HCT116 (cell line): Measurements from ENCODE around the gene CAMKMT. TPM values are rescaled to one million over a fixed set of nuclear protein-coding genes. Genes with fewer than 3 reads are reported as not detected.

Source experiments
- ATAC-seq: fragments of 200-7000 bp; cut with Tn5 transposase; 2 replicates; pipeline ENCODE4 v1.9.1; 2020; ENCODE audit warnings: mild to moderate bottlenecking, moderate library complexity
- BruUV-seq: library from RNA; stranded (reverse); fragments of 400-500 nt; replicated peaks from 2 replicates; lab custom pipeline; 2021; lab: Mats Ljungman, UMichigan
- CTCF ChIA-PET: fragments of 300-600 bp; sonication (Branson Sonifier 250); formaldehyde crosslinking; loops from one replicate; lab custom pipeline; 2021; ENCODE audit warnings: antibody characterized with exemption; lab: Charles Lee
- POLR2A ChIA-PET: fragments of 300-600, 350-600 bp; sonication (Branson Sonifier 250); formaldehyde crosslinking; loops from one replicate; lab custom pipeline; 2021; ENCODE audit warnings: antibody characterized with exemption; lab: Charles Lee
- RAD21 ChIA-PET, 2 experiments: fragments of 300-600 bp; sonication (Branson Sonifier 250); formaldehyde crosslinking; loops; one replicate each; lab custom pipeline; 2023; ENCODE audit warnings: low total read pairs in 2 of 2; ENCODE audit not compliant: uncharacterized antibody in 2 of 2, unreplicated experiment in 2 of 2, low non-redundant PET in 1 of 2; lab: Charles Lee
- DNase-seq: peaks from one replicate; pipeline ENCODE4 v3.0.0-alpha.2; 2010; ENCODE audit warnings: low read depth, low spot score
- H2AFZ ChIP-seq: fragments of 200-600 bp; shearing (Covaris generic), sonication (generic); 2 replicates; pipeline ENCODE4 v1.6.1; 2017; ENCODE audit warnings: low read depth, mixed run types, mixed read lengths, antibody characterized with exemption, low read length; ENCODE audit not compliant: poor library complexity, severe bottlenecking
- H3K27ac ChIP-seq: 2 replicates; pipeline ENCODE4 v1.5.1; 2012; ENCODE audit warnings: low read depth, low read length
- H3K27me3 ChIP-seq: fragments of 200-600 bp; sonication (generic); 2 replicates; pipeline ENCODE4 v1.6.1; 2016; ENCODE audit warnings: mixed run types, low read length, mixed read lengths; ENCODE audit not compliant: insufficient read depth
- H3K36me3 ChIP-seq, 2 experiments: fragments of 200-500 bp in 1 of 2; fragments of 200-600 bp in 1 of 2; sonication (Bioruptor generic) in 1 of 2; sonication (generic) in 1 of 2; 2 replicates each; pipeline versions ENCODE4 v1.5.1 to v1.6.1; 2014 to 2016; ENCODE audit warnings: low read length in 2 of 2, inconsistent platforms in 1 of 2, mixed read lengths in 1 of 2, mixed run types in 1 of 2; ENCODE audit not compliant: insufficient read depth in 2 of 2, control insufficient read depth in 1 of 2
- H3K4me1 ChIP-seq, 2 experiments: fragments of 200-600 bp in 1 of 2; sonication (generic) in 1 of 2; 2 replicates each; pipeline versions ENCODE4 v1.5.1 to v1.6.1; 2012 to 2017; ENCODE audit warnings: low read length in 2 of 2, inconsistent platforms in 1 of 2, mild to moderate bottlenecking in 1 of 2, mixed read lengths in 1 of 2, mixed run types in 1 of 2, moderate library complexity in 1 of 2; ENCODE audit not compliant: insufficient read depth in 2 of 2, control insufficient read depth in 1 of 2
- H3K4me2 ChIP-seq: fragments of 200-600 bp; sonication (generic); 2 replicates; pipeline ENCODE4 v1.6.1; 2017; ENCODE audit warnings: mixed run types, low read length, mixed read lengths
- H3K4me3 ChIP-seq, 2 experiments: fragments of 200-600 bp in 1 of 2; sonication (generic) in 1 of 2; replicated peaks in 1 of 2; 2 replicates each; pipeline ENCODE4 v1.5.1; 2011 to 2016; ENCODE audit warnings: low read length in 2 of 2, control low read depth in 1 of 2, low read depth in 1 of 2, mild to moderate bottlenecking in 1 of 2, mixed read lengths in 1 of 2, mixed run types in 1 of 2
- H3K79me2 ChIP-seq: fragments of 200-600 bp; sonication (generic); 2 replicates; pipeline ENCODE4 v1.6.1; 2017; ENCODE audit warnings: mild to moderate bottlenecking, mixed run types, low read length, moderate library complexity, mixed read lengths; ENCODE audit not compliant: insufficient read depth
- H3K9ac ChIP-seq: fragments of 200-600 bp; sonication (generic); 2 replicates; pipeline ENCODE4 v1.6.1; 2016; ENCODE audit warnings: low read length, mixed read lengths
- H3K9me2 ChIP-seq: fragments of 200-600 bp; sonication (generic), shearing (Covaris generic); 2 replicates; pipeline ENCODE4 v1.6.1; 2017; ENCODE audit warnings: mixed run types, mild to moderate bottlenecking, moderate library complexity; ENCODE audit not compliant: insufficient read depth
- H3K9me3 ChIP-seq, 2 experiments: fragments of 200-500 bp in 1 of 2; fragments of 200-600 bp in 1 of 2; sonication (Bioruptor generic) in 1 of 2; sonication (generic) in 1 of 2; 2 replicates each; pipeline ENCODE4 v1.6.1; 2014 to 2017; ENCODE audit warnings: low read length in 2 of 2, mixed read lengths in 2 of 2, inconsistent platforms in 1 of 2, low read depth in 1 of 2, mild to moderate bottlenecking in 1 of 2, mixed run types in 1 of 2, moderate library complexity in 1 of 2; ENCODE audit not compliant: control insufficient read depth in 1 of 2, insufficient read depth in 1 of 2
- H4K20me1 ChIP-seq: fragments of 200-600 bp; sonication (generic), shearing (Covaris generic); 2 replicates; pipeline ENCODE4 v1.6.1; 2017; ENCODE audit warnings: mixed run types, mild to moderate bottlenecking, moderate library complexity; ENCODE audit not compliant: insufficient read depth
- CBX3 ChIP-seq: IDR thresholded peaks from 2 replicates; pipeline ENCODE4 v1.6.1; 2012; ENCODE audit warnings: low read depth
- EZH2 ChIP-seq: fragments of 200-600 bp; sonication (generic); IDR thresholded peaks from 2 replicates; pipeline ENCODE4 v1.6.1; 2017; ENCODE audit warnings: antibody characterized with exemption, mixed run types
- JUND ChIP-seq: IDR thresholded peaks from 2 replicates; pipeline ENCODE4 v1.6.1; 2012
- POLR2A ChIP-seq: IDR thresholded peaks from 2 replicates; pipeline ENCODE4 v1.7.0; 2011; ENCODE audit warnings: borderline replicate concordance; ENCODE audit not compliant: insufficient read depth, insufficient read length; ENCODE audit errors: extremely low read depth
- RAD21 ChIP-seq: IDR thresholded peaks from 2 replicates; pipeline ENCODE4 v1.6.1; 2012; ENCODE audit warnings: low read depth, mild to moderate bottlenecking
- SP1 ChIP-seq: IDR thresholded peaks from 2 replicates; pipeline ENCODE4 v1.6.1; 2012; ENCODE audit warnings: low read depth
- TCF7L2 ChIP-seq: IDR thresholded peaks from 2 replicates; pipeline ENCODE4 v1.7.0; 2011; ENCODE audit warnings: borderline replicate concordance, inconsistent platforms; ENCODE audit not compliant: insufficient read depth, insufficient read length; ENCODE audit errors: extremely low read depth
- YY1 ChIP-seq: IDR thresholded peaks from 2 replicates; pipeline ENCODE4 v1.6.1; 2011; ENCODE audit warnings: low read length, low read depth, moderate library complexity, mild to moderate bottlenecking; ENCODE audit not compliant: insufficient replicate concordance; ENCODE audit errors: extremely low read depth
- ZNF274 ChIP-seq: fragments of 200-500 bp; sonication (Bioruptor generic); IDR thresholded peaks from 2 replicates; pipeline ENCODE4 v1.6.1; 2014; ENCODE audit warnings: mild to moderate bottlenecking, low read depth, low read length, inconsistent platforms
- intact Hi-C: fragments of 100-400 bp; cut with micrococcal nuclease; formaldehyde crosslinking; loops from 2 replicates; pipeline ENCODE4 v1.10.0; 2022
- total RNA-seq: library from RNA; stranded (reverse); gene quantifications from one replicate; pipeline ENCODE4 v1.2.1, GENCODE V29; 2021; ENCODE audit not compliant: unreplicated experiment
- TF ChIP-seq, protein P1 (sequence below): IDR thresholded peaks from 2 replicates; pipeline ENCODE4 v1.6.1; 2012; ENCODE audit warnings: low read depth
- TF ChIP-seq, protein P2 (sequence below): IDR thresholded peaks from 2 replicates; pipeline ENCODE4 v1.6.1; 2012
- TF ChIP-seq, protein P3 (sequence below): IDR thresholded peaks from 2 replicates; pipeline ENCODE4 v1.6.1; 2012

Gene CAMKMT
- total RNA-seq, 1 experiment from 2014 or later, result 10.6 TPM

DNA sequence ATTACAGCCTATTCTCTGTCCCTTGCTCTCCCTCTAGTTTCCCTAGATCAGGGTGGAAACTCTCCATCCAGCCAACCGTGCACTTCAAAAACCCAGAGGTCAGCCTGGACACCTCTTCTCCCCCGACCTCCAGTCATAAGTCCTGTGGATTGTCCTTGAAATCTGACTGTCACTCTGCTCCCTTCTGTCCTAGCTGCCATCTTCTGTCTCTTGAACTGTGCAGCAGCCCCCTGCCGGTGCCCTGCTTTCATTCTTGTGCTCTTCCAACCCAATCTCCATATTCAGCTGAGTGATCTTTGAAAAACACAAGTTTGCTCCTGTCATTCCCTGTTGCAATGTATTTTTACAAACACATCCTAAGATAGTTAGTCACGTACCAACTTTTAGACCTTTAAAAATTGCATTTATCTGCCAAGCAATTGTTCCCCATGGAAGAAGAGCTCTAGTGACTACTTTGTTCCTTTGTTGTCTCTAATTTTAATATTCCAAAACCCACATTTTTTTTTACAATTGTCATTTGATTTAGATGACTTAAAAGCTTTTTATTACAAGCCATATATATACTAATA is 254.3 kb downstream of the CAMKMT start (continued):
- TF ChIP-seq, protein P1, sequence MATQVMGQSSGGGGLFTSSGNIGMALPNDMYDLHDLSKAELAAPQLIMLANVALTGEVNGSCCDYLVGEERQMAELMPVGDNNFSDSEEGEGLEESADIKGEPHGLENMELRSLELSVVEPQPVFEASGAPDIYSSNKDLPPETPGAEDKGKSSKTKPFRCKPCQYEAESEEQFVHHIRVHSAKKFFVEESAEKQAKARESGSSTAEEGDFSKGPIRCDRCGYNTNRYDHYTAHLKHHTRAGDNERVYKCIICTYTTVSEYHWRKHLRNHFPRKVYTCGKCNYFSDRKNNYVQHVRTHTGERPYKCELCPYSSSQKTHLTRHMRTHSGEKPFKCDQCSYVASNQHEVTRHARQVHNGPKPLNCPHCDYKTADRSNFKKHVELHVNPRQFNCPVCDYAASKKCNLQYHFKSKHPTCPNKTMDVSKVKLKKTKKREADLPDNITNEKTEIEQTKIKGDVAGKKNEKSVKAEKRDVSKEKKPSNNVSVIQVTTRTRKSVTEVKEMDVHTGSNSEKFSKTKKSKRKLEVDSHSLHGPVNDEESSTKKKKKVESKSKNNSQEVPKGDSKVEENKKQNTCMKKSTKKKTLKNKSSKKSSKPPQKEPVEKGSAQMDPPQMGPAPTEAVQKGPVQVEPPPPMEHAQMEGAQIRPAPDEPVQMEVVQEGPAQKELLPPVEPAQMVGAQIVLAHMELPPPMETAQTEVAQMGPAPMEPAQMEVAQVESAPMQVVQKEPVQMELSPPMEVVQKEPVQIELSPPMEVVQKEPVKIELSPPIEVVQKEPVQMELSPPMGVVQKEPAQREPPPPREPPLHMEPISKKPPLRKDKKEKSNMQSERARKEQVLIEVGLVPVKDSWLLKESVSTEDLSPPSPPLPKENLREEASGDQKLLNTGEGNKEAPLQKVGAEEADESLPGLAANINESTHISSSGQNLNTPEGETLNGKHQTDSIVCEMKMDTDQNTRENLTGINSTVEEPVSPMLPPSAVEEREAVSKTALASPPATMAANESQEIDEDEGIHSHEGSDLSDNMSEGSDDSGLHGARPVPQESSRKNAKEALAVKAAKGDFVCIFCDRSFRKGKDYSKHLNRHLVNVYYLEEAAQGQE, result no peak
- TF ChIP-seq RAD21, result no peak
- TF ChIP-seq SP1, result no peak
- TF ChIP-seq, all 23 proteins: peak for 0

DNA sequence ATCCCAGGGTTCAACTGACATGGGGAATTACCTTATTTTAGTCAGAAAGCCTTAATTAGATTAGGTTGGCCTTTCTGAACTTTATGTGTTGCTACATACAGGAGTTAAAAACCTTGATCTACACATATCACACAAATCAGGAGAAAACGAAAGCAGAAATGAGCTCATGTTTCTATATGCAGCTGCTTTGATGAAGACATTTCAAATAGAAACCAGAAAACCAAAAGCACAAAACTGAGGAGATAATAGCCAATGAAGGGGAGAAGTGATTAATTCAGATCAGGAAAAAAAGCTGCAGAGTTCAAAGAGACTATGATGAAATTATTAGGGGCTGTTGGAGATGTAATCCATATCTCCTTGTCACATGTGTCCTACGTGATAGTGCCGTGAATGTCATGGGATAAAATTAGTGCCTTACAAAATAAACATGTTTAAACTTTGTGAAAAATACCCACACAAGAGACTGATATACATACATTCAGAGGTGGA is 255.0 kb downstream of the CAMKMT start:
- H3K9me3 ChIP-seq, result no peaks in the 10 kb centered on the region
- no peaks in the 10 kb centered on the region for H3K4me1 ChIP-seq
- H3K4me3 ChIP-seq, result no peak overlapping the region
- H3K9me2 ChIP-seq, result no peaks in the 10 kb centered on the region
- CTCF ChIA-PET, result no interaction called here
- no peak overlapping the region for H3K4me2 ChIP-seq
- H3K27me3 ChIP-seq, result no peaks in the 10 kb centered on the region
- H3K79me2 ChIP-seq, result no peaks in the 10 kb centered on the region
- POLR2A ChIA-PET, result no interaction called here
- no peak for ATAC-seq
- intact Hi-C loops, result no loop called here
- H2AFZ ChIP-seq, result no peak overlapping the region
- no peak for DNase-seq
- H3K9ac ChIP-seq, result no peak overlapping the region
- no peaks in the 10 kb centered on the region for H3K36me3 ChIP-seq
- H3K27ac ChIP-seq, result no peak overlapping the region
- no TSS peak for BruUV-seq
- no peaks in the 10 kb centered on the region for H4K20me1 ChIP-seq
- TF ChIP-seq, protein P2, sequence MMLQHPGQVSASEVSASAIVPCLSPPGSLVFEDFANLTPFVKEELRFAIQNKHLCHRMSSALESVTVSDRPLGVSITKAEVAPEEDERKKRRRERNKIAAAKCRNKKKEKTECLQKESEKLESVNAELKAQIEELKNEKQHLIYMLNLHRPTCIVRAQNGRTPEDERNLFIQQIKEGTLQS, result no peak
- TF ChIP-seq, protein P3, sequence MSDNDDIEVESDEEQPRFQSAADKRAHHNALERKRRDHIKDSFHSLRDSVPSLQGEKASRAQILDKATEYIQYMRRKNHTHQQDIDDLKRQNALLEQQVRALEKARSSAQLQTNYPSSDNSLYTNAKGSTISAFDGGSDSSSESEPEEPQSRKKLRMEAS, result no peak
- TF ChIP-seq EZH2, result no peak
- no peak for TF ChIP-seq ZNF274
- TF ChIP-seq SP1, result no peak
- no peak for TF ChIP-seq POLR2A
- TF ChIP-seq CBX3, result no peak
- no peak for TF ChIP-seq YY1
- TF ChIP-seq JUND, result no peak
- TF ChIP-seq TCF7L2, result no peak
- RAD21 ChIA-PET, result no interaction called here
